GM18909 (cell line): ENCODE results near the gene KCNQ4.

Experiments
- ATAC-seq: cut with Tn5 transposase; IDR thresholded peaks from one replicate; pipeline ENCODE4 v1.9.1; 2021; ENCODE audit warnings: mild to moderate bottlenecking; ENCODE audit not compliant: unreplicated experiment, poor library complexity

KCNQ4 gene

GRCh38 chr1:40856116-40856515, 72.5 kb downstream of the KCNQ4 start:
- no peak for ATAC-seq

DNA sequence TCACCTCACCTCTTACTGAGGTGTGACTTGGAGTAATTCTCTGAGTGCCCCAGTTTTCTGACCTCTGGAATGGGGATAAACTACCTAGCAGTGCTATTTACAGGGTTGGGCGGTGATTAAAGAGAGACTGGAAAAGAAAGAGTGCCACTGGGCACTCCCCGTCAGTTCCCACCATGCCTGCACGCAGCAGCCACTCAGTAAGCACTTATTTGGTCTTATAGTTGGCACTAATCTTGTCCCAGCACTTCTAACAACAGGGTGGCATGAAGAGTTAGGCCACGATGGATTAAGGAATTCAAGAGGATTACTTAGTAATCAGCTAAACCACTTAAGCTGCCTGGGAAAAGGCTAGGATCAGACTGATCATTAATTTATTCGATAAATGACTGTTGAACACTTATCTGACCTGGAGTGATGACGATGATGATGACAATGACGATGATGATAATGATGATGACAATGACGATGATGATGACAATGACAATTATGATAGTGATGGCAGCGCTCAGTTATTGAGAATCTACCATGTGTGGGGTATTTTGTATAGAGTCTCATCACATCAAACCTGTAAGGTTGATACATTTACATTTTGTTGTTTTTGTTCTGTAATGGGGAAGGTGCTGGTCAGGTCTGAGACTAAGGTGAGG, 73.2 kb downstream of the KCNQ4 start:
- ATAC-seq: no peak

DNA sequence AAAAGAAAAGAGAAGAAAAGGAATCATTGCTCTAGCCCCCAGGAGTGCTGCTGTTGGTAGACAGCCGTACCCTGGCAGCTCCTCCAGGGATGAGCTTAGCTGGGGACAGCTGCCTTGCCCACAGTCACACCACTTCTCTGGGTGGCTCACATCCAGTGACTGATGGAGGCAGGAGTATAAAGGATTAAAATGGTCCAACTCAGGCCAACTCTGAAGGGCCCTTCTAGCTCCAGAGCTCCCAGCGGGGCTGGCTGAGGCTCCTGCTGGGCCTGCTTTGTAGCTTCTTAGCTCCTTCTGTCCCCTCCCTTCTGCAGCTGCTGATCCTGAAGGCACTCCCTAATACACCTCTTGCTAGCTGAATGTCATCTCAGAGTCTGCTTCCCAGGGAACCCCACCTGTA, 74.2 kb downstream of the KCNQ4 start:
- no peak for ATAC-seq

- ATAC-seq: no peak
Observed at GRCh38 chr1:40858856-40859416, 75.3 kb downstream of the KCNQ4 start.

DNA sequence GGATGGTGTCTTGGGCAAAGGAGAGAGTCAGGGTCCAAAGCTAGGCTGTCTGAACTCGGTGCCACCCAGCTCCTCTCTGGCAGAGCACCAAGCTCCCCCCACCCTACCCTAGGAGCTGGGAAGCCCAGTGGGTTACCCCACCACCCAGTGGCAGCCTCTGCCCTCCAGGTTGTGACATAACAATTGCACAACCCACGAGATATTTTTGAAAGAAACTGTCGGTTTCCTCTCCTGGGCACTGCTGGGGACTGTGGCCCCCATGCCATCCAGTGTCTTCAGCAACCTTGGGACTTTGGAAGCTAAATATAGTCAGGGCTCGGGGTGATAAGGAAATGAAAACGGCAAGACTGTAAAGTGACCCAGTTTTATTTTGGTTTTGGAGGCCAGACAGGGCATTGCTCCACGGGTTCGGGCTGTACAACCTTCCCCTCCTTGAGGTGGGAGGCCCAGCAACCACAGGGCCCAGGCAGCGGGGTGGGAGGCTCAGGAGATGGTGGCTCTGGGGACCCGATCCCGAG, 77.2 kb downstream of the KCNQ4 start:
- no peak for ATAC-seq

- peak; percentile 9 for ATAC-seq
Observed at GRCh38 chr1:40861224-40862003, 77.8 kb downstream of the KCNQ4 start.

- ATAC-seq: peak; percentile 95
Observed at GRCh38 chr1:40862008-40862863, 78.6 kb downstream of the KCNQ4 start, which contains the start of gene CITED4. TSS of gene CITED4 (minus strand) at chr1:40862363. CDS start at chr1:40862127, 236 bp downstream.

- ATAC-seq: no peak
Observed at GRCh38 chr1:40868051-40868723, 84.6 kb downstream of the KCNQ4 start.

DNA sequence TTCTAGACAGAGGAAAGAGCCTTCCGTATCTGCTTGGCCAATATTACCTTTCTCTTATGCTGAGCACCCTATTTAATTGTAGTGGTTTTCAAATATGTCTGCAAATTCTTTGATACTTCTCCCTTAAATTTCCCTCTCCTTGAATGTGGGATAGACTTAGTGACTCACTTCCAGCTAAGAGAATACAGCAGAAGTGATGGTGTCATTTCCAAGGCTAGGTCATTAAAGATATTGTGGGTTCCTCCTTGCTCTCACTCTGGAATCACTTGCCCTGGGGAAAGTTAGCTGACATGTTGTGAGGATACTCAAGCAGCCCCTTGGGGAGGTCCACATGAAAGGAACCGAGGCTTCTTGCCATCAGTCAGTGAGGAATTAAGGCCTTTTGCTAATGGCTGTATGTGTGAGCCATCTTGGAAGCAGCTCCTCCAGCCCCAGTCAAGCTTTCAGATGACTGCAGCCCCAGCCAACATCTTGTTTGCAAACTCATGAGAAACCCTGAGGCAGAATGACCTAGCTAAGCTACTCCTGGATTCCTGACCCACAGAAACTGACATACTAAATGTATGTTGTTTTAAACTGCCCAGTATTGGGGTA, 86.6 kb downstream of the KCNQ4 start:
- no peak for ATAC-seq

GRCh38 chr1:40872276-40872675, 88.7 kb downstream of the KCNQ4 start:
- ATAC-seq: no peak

GRCh38 chr1:40873863-40874472, 90.4 kb downstream of the KCNQ4 start:
- no peak for ATAC-seq

- ATAC-seq: no peak
Observed at GRCh38 chr1:40876436-40876761, 92.8 kb downstream of the KCNQ4 start.

GRCh38 chr1:40876891-40877290, 93.3 kb downstream of the KCNQ4 start:
- no peak for ATAC-seq

- ATAC-seq: no peak
Observed at GRCh38 chr1:40877698-40878097, 94.1 kb downstream of the KCNQ4 start.

DNA sequence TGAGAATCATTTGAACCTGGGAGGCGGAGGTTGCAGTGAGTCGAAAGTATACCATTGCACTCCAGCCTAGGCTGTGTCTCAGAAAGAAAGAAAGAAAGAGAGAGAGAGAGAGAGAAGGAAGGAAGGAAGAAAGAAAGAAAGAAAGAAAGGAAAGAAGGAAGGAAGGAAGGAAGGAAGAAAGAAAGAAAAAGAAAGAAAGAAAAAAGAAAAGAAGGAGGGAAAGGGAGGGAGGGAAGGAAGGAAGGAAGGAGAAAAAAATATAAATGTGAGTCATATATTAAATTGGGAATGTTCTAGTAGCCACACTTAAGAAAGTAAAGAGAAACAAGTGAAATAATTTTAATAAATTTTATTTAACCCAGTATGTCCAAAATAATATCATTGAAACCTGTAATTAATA, 95.3 kb downstream of the KCNQ4 start:
- no peak for ATAC-seq

GRCh38 chr1:40879482-40880175, 96.0 kb downstream of the KCNQ4 start:
- ATAC-seq: no peak

DNA sequence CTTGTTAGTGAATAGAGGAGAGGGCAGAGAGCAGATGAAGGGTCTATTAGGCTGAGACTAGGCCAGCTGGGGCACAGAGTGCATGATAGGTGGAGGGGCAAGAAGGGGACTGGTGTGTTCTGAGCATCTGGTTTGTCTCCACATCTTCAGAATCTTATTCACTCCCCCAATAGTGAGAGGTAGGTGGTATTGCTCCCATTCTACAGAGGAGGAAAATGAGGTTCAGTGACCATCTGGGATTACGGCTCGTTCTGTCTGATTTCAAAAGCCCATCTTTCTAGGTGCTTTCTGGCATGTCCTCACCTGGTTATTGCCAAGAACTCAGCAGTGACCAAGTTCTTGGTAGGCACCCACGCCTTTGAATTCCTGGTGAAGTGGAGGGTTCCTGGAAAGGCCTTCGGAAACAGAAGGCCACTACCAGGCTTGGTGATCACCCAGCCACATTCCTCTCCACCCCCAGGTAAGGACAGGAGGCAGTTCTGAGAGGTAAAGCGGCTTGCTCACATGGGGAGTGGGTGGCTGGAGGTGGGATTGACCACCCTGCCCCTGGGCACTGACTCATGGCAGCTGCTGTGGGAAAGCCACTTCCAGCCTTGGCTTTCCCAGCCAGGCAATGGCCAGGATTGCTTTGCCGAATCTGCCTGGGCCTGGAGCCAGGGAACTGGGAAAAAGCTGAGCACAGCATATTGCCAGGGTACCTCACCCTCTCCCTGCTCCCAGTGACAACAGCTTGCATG, 97.4 kb downstream of the KCNQ4 start:
- no peak for ATAC-seq
